NCI-H2081 (cell line): ENCODE data around the gene BTBD19.

Experiments
- DNase-seq, 2 experiments: peaks; one replicate each; lab custom pipeline; 2025; lab: John Stamatoyannopoulos, UW

BTBD19 gene

GRCh38 chr1:44857446-44857845, 49.1 kb downstream of the BTBD19 start:
- no peak for DNase-seq

- DNase-seq, result no peak
These were observed 52.0 kb downstream of the BTBD19 start for GRCh38 chr1:44860331-44860730.

- DNase-seq, result no peak
These were observed 52.6 kb downstream of the BTBD19 start for GRCh38 chr1:44860891-44861425.

- DNase-seq, result no peak
These were observed 54.6 kb downstream of the BTBD19 start for GRCh38 chr1:44862829-44863401.
